ENCODE results near the gene LCE4A.
A peak's percentile ranks its signal among the peaks of the same experiment; 100 is the strongest.
"Not testable (repeated sequence)": the region's sequence is repeated elsewhere in the genome, so short reads cannot be mapped to it uniquely, and the experiment has no call there.

LCE4A gene, protein sequence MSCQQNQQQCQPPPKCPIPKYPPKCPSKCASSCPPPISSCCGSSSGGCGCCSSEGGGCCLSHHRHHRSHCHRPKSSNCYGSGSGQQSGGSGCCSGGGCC

GRCh38 chr1:152707860-152708259 lies at the start of gene LCE4A:
Gene LCE4A, plus strand, starts transcription at chr1:152708160. Its CDS starts 916 bp downstream, at chr1:152709076.
- no peak for DNase-seq

GRCh38 chr1:152658649-152659048 lies 49.3 kb upstream of the LCE4A start:
- DNase-seq, result no peak

GRCh38 chr1:152663098-152663497 lies 44.9 kb upstream of the LCE4A start, which contains the start of gene LCE2D:
Gene LCE2D, plus strand, starts transcription at chr1:152663380. Its CDS starts 726 bp downstream, at chr1:152664106.
- no peak for DNase-seq

- DNase-seq, result not testable (repeated sequence)
These were observed 41.8 kb upstream of the LCE4A start for GRCh38 chr1:152666171-152666570.

DNA sequence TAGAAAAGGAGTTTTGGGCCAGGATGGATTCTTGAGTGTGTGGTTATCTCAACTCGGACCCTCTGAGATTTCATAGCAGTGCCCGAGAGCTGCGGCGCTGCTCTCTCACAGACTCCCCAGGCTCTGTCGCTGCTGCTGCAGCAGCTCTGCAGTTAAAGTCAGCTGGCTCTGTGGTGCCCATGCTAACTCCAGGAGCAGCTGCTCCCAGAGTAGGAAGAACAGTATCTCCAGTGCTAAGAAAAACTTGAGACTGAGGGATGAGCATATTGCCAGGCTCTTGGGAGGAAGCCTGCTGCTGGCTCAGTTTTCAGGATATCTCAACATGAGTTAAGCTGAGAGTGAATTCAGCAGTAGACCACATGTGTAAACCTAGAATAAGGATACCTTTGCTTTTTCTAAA lies 40.3 kb upstream of the LCE4A start:
- DNase-seq, result peak in 15 of 58 donors; percentile 1 to 66 (median 11)

DNA sequence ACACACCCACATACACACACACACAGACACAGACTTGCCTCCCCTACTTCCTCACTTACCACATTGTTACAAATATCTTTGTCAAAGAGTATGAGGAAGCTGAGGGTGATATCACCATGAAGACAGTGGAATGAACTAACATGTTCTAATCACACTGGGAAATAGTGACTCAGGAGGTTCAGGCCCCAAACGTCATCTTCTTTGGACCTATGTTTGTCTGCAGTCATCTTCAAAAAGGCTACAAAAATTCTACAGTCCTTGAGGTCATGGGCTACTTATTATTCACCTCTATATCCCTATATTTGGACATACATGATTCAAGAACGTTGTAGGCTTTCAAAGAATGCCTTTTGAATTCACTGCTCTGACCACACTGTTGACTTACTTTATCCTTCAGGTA lies 34.9 kb upstream of the LCE4A start:
- no peak for DNase-seq

DNA sequence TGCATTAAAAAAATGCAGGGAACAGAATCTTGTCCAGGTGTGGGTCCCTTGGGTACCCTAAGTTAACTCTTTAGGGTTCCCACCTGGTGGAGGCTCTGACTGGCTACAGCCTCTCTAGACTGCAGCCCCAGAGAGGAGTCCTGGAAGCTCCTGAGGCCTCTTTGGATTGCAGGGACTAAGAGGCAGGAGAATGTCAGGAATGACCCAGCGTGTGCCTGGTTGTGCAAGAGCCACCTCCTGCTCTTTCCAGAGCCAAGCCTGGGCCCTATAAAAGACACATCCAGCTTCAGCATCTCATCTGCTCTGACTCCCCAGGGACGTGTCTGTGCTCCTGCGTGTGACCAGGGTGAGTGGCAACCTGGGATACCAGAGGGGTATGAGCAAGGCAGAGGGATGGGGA lies 33.0 kb upstream of the LCE4A start, which contains the start of gene LCE2C:
Gene LCE2C, plus strand, starts transcription at position 297 of the 400 bp plus-strand sequence. CDS start 737 bp downstream, outside the sequence.
- not testable (repeated sequence) for DNase-seq

- DNase-seq, result peak in 1 of 58 donors; percentile 1
These were observed 28.5 kb upstream of the LCE4A start for GRCh38 chr1:152679459-152679858.

DNA sequence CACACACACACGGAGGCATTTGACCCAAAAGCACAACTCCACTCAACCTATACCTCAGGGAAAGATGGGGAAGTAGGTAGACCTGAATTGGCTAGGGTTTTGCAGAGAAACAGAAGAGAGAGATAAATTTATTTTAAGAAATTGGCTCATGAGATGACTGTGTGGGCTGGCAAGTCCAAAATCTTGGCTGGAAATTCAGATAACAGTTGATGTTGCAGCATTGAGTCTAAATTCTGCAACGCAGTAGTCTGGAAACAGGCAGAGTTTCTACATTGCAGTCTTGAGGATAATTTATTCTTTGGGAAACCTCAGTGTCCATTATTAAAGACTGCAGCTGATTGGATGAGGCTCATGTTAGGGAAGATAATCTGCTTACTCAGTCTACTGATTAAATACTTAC lies 26.3 kb upstream of the LCE4A start:
- DNase-seq, result peak in 5 of 58 donors; percentile 1 to 21 (median 4)

DNA sequence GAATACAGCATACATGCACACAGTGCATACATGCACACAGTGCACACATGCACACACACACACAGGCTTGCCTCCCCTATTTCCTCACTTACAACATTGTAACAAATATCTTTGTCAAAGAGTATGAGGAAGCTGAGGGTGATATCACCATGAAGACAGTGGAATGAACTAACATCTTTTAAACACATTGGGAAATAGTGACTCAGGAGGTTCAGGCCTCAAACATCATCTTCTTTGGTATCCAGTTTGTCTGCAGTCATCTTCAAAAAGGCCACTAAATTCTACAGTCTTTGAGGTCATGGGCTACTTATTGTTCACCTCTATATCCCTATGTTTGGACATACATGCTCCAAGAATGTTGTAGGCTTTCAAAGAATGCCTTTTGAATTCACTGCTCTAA lies 24.1 kb upstream of the LCE4A start:
- DNase-seq, result no peak

DNA sequence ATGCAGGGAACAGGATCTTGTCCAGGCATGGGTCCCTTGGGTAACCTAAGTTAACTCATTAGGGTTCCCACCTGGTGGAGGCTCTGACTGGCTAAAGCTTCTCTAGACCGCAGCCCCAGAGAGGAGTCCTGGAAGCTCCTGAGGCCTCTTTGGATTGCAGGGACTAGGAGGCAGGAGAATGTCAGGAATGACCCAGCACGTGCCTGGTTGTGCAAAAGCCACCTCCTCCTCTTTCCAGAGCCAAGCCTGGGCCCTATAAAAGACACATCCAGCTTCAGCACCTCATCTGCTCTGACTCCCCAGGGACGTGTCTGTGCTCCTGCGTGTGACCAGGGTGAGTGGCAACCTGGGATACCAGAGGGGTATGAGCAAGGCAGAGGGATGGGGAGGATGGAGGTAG lies 22.1 kb upstream of the LCE4A start, which contains the start of gene LCE2B:
Gene LCE2B, plus strand, starts transcription at position 301 of the 400 bp plus-strand sequence. CDS start 721 bp downstream, outside the sequence.
- not testable (repeated sequence) for DNase-seq

DNA sequence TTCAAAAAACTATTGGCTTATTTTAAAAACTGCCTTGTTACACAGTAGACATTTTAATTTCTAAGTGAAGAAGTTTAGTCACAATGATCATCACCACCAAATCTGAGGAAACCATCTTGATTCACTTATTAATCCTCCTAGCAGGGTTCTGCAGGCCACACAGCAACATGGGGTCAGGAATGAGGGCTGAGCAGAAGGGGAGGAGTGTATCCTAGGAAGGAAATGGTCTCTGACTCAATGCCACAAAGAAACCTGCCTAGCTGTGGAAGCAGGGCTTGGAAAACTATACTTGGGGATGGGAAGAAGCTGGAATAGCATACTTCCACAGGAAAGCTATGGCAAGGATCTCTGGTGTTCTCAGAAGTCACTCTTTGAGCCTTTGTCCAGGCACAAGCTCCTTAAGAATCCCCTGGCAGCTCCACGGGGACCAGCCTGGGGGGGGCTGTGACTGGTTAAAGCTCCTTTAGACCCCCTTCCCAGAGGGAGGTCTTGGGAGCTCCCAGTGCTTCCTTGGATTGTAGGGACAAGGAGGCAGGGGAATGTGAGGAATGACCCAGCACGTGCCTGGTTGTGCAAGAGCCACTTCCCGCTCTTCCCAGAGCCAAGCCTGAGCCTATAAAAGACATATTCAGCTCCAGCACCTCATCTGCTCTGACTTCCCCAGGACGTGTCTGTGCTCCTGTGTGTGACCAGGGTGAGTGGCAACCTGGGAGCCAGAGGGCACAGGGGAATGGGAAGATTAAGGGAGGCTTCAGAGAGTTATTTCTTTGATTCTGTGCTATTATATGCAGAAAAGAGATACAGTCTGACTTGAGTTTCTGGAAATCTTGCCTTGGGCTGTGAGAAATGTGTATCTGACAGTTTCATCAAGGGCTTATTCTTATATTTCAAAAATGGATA lies 10.0 kb upstream of the LCE4A start, which contains the start of gene LCE2A:
Gene LCE2A, plus strand, starts transcription at position 645 of the 900 bp plus-strand sequence. CDS start 557 bp downstream, outside the sequence.
- no peak for DNase-seq

- no peak for DNase-seq
These were observed 8.2 kb upstream of the LCE4A start for GRCh38 chr1:152699746-152700145.

- no peak for DNase-seq
These were observed 10.3 kb downstream of the LCE4A start for GRCh38 chr1:152718238-152718637.

GRCh38 chr1:152725261-152725660 lies 17.3 kb downstream of the LCE4A start:
- no peak for DNase-seq

DNA sequence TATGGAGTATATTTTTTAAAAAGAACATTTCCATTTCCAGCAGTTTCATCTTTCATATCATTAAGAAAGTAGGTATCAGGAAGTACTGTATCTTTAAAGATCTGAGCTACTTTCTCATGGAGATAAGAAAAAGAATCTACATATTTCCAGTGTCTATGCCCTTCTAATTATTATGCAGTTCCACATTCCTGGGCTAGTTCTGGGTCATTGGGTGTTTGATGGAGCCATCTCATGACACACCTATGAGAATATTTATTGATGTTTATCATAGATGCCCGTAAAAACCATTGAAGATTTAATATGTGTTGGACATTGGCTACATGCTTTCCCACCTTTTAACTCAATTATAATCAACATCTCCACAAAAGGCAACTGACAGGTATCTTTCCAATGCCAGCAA lies 21.0 kb downstream of the LCE4A start:
- no peak for DNase-seq

GRCh38 chr1:152735648-152736047 lies 27.7 kb downstream of the LCE4A start:
- no peak for DNase-seq

DNA sequence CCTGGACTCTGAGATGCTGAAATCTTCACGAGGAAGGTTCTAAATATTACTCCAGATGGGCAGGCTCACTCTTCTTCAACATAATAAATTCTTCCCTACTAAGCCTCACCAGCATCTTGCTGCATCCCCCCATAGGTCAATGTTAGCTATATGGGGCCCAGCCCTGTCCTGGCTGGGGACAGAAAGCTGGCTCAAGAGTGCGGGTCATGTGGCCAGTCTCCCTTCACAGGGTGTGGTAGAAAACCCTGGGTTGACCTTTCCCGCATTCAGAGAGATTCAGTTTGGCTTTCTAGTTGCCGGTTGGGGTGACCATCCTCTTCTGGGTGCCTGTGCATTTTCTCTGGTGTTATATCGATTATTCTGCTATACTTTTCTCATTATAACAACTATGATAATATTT lies 30.0 kb downstream of the LCE4A start:
- DNase-seq, result no peak

DNA sequence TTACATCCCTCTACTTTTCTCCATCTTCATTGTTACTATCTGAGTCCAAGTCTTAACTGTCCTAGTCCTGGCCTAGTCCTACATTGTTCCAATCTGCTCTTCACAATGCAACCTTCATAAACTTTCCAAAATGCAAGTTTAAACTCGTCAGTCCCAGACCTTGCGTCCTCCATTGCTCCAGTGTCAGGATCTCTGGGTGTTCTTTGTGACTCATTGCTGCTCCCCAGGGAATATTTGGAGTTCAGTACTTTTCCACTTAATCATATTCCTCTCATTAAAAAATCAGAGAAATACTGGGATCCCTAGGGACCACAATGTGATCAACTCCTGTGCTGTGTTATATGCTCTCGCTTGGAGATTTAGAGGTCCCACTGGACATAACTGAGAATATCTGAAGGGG lies 31.9 kb downstream of the LCE4A start:
- no peak for DNase-seq

DNA sequence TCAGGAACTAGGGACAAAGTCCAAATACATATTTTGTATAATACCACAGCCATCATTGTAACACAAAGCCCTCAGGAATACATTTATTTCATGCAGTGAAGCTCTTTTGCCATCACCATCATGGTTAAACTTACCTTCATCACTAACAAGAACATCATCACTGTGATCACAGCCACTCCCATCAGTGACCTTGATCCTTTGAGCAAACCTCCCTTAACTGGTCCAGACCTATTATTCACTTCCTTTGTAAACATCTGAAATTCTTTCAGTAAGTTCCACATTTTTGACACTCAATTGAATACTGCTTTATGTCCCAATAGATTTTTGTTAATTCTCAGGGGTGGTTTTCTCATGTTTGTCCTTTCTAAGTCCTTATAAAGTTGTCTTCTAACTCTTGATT lies 33.7 kb downstream of the LCE4A start:
- DNase-seq, result no peak

GRCh38 chr1:152743371-152744145 lies 35.6 kb downstream of the LCE4A start:
- DNase-seq, result no peak
